Stimulated activated CD4-positive, alpha-beta T cell treated with anti-CD3 and anti-CD28 coated beads, Interleukin-2, amount 100 ng/mL, for 4 hours (primary cell): ENCODE measurements around the gene SPACA4.

Source experiments
- DNase-seq: peaks from one replicate; pipeline ENCODE4 v3.0.0-alpha.2; 2020; ENCODE audit warnings: low read depth

The SPACA4 gene

DNA sequence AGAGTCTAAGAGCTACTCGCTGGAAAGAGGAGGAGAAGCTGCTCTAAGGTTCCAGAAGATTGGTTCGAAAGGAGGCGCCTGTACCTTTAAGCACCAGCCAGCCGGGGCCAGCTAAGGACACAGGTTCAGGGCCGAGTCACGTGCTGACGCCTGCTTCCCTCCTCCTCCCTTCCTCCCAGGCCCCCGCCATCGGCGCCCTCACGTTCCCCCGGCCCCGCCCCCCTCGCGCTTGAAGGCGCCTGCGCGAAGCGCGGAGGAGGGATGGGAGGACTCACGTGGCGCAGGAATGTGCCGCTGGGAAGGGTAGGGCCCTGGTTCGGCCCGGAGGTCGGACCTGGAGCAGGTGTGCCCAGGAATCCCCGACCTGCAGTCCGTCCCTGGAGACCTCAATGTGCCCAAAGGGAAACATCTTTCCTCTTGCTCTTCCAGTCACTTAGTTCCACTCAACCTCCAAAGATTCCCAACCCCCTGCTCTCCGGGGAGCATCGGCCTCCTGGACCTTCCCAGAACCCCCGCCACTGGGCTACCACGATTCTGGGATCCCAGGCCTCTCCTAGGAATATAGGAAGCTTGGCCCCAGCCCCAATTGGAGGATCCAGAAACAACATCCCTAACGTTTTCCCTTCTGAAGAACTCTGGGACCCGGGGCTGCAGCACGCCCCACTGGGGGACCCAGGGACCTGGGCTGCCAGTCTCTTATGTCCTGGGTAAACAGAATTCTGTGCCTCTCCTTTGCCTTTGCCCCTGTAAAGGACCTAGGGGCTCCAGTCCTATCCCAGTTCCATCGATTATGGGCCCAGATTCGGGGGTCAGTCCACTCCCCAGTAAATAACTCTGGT, 28.1 kb downstream of the SPACA4 start:
- peak; percentile 90 for DNase-seq

DNA sequence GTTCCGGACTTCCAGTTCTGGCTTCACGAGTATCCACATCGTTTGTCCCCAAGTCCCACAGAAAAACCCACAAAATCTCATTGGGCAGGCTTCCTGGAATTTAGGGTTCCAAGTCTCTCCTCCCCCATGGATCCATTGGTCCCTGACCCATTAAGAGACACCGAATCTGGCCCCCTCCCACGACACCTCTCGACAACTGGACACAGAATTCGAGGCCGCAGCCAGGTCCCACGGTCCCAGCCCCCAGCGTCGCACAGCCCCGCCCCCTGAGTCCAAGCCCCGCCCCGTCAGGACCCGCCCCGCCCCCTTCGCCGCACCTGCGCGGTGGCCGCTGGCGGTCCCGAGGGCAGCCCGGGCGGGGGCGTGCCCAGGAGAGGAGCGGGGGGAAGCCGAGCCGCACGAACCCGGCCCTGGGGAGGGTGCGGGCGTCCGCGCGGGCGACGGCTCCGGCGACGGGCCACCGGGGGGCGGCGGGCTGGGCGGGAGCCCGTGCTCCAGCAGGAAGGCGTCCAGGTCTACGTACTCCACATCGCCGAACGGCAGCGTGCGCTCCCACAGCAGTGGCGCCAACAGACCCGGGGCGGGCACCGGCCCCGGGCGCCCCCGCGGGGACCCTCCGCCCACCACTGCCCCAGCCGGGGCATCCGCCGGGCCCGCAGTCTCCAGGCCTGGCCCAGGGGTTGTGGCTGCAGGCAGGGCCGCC, 28.9 kb downstream of the SPACA4 start:
- peak; percentile 68 for DNase-seq

DNA sequence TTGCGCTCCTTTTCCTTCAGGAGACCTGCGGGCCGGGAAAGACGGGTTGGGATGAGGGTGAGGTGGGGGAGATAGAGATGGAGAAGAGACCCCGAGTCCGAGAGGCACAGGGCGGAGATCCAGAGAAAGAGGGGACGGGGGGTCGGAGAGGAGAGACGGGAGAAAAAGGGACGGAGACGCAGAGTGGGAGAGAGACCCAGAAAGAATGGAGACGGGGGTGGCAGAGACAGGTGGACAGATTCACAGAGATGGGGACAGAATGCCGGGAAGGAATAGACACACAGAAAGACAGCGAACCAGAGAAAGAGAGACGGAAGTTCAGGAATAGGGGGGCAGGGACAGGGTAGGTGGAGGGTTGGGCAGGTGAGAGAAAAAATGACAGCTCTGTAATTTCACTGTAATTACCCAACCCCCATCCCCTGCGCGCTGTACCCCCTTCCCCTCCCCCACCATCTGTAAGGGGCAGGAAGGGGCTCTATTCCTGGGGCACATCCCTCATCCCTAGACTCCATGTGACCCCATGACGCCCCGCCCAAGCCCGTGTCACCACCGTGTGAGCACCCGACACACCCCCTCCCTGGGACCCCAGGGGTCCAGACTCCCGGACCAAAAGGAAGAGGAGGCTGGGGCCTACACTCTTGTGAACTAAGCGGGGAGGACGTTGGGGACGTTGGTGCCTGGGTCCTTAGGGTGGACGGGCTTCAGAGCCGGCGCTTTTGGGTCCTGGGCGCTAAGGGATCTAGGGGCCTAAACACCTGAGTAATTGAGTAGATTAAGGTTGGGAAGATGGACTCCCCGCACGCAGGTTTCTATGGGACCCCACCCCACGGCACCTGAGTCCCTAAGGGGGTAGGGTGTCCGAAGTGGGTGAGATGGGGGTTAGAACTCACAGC, 29.7 kb downstream of the SPACA4 start:
- DNase-seq = no peak

DNA sequence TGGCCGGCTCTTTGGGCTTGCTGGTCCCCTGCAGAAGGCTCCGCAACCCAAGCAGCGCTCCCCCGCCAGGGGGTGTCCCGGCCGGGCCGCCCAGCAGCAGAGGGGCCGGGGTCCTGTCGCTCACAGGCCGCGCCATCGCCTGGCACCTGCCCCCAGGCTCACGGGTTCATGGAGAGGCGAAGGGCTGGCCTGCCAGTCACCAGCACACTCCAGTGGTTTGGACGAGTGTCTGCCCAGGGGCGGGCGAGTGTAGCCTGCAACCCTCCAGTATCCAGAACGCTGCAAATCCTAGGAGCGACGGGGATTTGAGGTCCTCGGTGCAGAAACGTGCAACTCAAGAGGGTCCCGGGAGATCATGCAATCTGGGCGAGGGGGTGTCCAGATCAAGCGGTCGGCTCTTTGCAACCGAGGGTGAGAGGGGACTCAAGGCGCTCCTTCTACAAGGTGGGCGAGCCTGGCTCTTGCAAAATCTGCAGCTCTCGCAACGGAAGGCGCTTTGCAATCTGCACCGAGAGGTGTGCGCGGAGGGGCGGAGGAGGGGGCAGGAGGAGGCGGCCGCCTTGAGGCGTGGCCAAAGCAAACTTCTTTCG, 30.4 kb downstream of the SPACA4 start, which contains the start of gene DBP:
TSS of gene DBP (minus strand) at position 521 of the 590 bp plus-strand sequence. CDS start at position 136, 385 bp downstream.
- no peak for DNase-seq

DNA sequence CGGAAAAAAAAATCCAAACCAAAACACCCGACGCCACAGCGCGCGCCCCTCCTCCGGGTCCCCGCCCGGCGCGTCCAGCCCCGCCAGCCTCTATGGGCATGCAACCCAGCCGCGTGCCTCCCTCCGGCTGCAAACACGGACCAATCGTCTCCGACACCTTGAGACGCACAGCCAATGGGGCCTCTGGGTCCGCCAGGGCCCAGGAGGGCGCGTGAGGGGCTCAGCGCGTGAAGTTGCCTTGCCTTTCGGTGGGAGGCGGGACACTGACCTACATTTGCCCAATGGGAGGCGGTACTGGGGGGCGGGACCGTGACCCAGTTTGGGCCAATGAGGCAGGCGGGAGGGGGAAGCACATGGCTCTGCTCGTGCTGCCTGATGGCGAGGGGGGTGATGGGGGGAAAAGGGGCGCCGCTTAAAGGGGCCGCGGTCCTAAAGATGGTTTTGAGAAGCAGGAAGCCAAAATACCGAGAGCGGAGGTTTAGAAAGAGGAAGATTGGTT, 31.0 kb downstream of the SPACA4 start:
- DNase-seq = peak; percentile 99

DNA sequence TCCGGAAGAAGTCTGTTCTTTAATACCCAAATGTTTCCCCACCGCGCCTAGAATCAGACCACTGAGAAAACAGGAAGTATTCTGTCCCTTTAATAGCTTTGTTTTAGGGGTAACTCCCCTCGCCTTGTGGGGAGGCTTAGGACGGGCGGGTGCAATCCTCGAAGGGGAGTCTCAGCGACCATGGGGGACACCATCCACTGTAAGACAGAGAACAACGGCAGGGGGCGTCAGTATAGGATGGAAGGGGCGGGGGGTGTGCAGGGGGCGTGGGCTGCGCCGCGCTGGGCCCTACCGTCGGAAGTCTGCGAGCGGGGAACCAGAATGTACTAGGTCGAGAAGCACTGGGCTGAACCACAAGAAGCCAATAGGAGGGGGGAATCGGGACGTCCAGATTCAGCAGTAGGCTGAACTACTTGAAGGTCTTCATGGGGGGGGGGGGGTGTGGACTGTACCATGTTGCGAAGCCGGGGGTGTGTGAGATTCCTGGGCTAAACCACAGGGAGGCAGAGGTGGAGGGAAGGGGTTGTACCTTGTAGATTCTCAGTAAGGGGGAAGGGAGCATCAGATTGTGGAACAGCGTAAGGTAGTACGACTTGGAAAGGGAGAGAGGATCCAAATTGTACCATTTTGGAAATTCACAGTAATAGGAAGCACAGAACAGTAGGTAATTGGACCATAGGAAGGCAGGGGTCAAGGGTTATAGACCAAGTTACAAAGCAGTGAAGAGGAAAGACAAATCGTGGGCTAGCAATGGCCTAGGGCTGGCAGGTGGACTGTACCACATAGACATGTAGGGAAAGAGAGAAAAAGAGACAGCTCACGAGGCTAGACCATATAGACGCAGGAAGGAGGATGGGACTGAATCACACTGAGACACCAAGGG, 31.6 kb downstream of the SPACA4 start:
- peak; percentile 80 for DNase-seq

DNA sequence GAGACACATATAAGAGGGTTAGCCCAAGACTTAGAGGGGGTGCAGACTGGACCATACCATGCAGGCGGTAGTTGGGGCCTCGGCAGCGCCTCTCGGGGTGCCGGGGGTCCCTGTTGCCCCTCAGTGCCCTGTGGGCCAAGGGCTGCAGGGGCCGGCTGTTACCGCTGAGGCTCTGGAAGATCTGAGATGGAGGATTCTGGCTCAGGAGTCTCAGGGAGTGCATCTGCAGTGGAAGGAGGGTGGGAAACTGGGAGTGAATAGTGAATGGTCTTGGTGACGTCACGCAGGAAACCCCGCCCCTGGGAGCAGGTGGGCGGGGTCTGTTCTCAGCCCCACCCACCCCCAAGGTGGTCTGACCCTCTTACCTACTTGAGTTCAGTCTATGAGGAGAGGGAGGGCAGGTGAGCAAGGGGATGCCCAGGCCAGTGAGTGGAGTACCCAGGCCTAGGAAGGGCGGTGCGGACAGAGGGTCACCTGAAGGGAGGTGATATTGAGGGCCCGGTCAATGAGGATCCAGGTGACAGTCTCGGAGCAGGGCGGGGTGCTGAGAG, 32.4 kb downstream of the SPACA4 start:
- DNase-seq = no peak

DNA sequence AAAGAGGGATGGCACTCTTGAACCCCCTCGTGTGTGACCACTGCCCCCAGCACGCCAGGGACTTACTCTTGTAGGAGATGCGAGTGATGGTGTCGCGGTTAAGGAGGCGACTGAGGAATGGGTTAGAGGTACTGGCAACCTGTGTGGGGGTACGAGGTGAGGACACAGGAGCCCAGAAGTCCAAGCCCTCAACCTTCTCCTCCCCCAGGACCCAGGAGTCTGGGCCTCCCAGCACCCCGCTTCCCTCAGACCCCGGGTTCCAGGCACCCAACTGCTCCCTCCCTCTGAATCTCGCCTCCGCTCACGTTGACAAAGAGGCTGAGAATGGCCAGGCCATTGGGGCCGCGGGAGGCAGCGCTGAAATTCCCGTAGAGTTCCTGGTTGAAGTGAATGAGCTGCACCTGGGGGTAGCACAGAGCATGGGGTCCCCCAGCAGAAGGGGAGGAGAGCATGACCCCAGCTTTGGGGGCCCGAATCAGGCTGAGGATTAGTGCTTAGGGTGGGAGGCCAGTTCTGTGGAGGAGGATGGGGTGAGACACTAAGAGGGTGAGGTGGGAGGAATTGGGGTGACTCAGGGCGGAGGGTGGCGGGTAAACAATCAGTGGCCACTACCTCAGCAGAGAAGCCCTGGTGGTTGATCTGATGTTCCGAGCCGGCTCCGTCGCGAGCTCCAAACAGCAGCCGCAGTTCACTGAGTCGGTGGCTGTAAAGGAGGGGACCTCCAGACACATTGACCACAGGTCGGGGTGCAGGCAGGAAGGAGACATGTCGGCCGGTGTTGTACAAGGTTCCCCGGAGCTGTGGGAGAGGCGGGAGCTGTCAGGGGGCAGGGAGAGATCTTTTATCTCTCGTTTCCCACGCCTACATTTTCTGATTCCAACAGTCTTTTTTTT, 33.2 kb downstream of the SPACA4 start:
- no peak for DNase-seq

DNA sequence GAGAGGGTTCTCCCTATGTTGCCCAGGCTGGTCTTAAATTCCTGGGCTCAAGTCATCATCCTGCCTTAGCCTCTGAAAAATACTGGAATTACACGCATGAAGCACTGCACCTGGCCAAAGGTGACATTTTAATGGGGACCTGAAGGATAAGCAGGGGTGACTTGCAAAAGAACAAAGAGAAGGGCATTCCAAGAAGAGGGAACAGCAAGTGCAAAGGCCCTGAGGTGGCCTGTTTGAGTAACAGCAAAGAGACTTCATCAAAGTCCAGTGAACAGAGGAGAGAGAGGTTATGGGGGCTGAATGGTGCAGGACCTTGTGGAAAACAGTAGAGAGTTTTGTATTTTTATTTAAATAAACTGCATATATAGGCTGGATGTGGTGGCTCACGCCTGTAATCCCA, 35.3 kb downstream of the SPACA4 start:
- DNase-seq = no peak

DNA sequence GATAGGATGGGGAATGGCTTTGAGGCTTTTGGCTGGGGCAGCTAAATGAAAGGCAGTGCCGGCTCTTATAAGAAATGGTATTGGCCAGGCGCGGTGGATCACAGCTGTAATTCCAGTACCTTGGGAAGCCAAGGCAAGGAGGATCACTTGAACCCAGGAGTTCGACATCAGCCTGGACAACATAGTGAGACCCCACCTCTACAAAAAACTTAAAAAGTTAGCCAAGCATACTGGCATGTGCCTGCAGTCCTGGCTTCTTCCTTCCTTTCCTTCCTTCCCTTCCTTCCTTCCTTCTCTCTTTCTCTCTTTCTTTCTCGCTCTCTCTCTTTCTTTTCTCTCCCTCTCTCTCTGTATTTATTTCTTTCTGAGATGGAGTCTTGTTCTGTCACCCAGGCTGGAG, 36.3 kb downstream of the SPACA4 start:
- DNase-seq = no peak

DNA sequence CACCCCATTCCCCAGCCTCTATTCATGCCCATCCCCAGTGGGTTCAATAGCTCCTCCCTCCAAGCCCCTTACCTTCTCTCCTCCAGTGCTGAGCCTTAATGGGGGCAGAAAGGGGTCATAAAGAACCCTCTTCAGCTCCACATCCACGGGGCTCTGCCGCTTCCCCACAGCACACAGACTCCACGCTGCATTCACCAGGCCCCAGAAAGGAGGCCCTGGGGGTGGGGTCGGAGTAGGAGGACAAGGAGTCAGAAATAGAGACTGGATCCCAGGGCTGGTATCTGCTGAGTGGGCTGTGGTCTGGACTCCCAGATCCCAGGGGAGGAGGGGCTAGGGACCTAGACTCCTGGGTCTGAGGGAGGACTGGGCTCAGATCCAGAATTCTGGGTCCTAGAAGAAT, 37.8 kb downstream of the SPACA4 start:
- no peak for DNase-seq

DNA sequence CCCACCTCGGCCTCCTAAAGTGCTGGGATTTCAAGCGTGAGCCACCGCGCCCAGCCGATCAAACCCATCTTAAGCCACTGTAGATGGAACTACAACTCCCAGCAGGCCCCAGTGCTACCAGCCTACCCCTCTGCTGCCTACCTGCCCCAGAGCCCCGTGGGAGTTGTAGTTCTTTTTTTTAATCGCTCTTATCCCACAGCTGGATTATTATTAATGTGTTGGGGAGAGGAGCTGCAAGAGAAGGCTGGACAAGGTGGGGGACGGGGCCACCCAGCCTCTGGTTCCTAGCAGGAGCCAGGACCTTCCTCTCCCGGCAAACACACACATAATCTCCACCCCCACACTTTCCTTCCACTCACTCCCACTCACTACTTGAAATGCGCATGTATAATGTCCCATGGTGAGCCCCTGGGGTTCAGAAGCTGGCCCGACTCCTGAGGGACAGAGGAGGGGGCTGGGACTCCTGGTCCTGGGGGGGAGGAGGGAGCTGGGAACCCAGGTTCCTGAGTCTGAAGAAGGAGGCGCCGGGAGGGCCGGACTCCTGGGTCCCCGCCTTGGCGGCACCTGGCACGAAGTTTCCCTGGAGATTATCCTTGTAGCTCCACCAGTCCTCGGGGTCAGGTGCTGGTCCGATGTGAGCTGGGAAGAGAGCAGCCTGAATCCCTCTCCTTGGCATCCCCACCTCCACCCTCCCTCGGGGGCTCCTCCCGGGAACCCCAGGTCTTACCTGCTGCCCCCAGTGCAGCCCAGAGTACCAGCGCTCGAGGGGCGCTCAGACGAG, 38.5 kb downstream of the SPACA4 start:
- peak; percentile 61 for DNase-seq

DNA sequence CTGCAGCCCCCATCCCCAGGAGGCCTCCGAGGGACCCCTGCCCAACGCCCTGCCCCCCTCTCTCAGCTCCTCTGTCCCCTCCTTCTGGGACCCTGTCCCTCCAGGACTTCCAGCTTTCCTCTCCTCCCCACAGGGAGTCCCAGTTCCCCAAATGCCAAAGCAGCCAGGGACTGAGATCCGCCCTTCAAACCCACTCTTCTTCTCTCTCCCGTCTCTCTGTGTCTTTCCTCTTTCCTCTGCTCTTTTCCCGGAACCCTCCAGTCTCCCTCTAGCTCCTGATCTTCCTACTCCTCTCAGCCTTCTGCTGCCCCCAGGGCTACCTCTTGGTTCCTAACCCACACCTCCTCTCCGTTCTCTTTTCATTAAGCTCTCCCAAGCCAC, 39.1 kb downstream of the SPACA4 start:
- no peak for DNase-seq

DNA sequence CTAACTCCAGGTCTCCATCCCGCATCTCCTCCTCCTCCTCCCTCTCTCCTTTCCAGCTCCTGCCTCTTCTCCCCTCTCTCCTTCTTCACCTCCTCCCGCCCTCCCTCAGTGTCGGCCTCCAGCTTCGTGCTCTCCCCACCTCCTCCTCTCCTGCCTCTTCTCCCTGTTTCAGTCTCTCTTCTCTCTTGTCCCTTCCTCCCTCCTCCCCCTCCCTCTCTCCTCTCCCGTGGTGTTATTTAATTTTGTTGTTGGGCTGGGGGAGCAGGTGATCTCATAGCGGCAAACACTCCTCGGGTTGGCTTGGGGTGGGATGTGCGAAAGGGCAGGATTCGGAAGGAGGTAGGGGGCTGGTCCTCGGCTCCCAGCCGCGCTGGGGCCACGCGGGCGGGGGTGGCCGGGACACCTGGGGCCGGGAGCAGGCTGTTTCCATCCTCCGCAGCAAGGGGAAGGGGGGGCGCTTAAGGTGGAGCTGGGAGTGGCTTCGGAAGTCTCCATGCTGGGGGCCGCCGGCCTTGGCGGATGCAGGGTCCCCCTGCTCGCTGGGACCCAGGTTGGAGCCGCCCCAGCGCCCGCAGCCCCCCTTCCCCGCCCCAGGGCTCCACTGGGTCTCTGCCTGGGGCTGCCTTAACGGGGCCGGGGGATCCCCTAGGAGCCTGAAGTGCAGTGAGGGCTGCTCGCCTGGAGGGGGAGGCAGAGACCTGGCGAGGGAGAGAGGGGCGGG, 39.6 kb downstream of the SPACA4 start, which contains the start of gene CA11:
TSS of gene CA11 (minus strand) at position 187 of the 721 bp plus-strand sequence. CDS start 555 bp downstream, outside the sequence.
- peak; percentile 91 for DNase-seq

DNA sequence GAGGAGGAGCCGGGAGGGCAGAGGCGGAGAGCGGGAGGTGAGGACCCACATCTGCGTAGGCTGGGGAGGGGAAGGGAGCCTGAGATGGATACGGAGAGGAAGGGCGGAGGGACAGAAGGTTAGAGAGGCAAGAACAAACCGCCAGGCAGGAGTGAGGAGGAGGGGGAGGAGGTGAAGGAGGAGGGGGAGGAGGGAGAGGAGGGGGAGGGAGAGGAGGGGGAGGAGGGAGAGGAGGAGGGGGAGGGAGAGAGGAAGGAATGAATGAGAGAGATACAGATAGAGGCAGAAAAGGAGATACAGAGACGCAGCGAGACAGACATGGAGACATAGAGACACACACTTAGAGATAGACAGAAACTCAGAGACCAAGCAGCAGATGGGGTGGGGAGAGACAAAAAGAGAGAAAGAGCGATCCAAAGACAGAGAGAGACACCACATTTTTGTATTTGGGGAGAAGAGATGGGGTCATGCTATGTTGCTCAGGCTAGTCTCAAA, 40.2 kb downstream of the SPACA4 start:
- no peak for DNase-seq

DNA sequence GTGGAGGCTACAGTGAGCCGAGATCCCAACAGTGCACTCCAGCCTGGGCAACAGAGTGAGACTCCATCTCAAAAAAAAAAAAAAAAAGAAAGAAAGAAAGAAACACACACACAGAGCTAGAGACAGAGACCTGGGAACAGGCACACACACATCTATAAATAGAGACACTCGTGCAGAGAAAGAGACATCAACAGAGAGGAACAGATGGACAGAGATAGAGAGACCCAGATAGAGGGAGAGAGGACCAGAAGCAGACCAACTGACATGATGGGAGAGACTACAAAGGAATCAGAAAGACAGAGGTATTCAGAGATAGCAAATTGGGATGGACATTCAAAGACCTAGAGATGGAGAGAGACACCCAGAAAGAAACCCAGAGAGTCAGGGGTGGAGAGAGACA, 41.6 kb downstream of the SPACA4 start:
- DNase-seq = no peak

DNA sequence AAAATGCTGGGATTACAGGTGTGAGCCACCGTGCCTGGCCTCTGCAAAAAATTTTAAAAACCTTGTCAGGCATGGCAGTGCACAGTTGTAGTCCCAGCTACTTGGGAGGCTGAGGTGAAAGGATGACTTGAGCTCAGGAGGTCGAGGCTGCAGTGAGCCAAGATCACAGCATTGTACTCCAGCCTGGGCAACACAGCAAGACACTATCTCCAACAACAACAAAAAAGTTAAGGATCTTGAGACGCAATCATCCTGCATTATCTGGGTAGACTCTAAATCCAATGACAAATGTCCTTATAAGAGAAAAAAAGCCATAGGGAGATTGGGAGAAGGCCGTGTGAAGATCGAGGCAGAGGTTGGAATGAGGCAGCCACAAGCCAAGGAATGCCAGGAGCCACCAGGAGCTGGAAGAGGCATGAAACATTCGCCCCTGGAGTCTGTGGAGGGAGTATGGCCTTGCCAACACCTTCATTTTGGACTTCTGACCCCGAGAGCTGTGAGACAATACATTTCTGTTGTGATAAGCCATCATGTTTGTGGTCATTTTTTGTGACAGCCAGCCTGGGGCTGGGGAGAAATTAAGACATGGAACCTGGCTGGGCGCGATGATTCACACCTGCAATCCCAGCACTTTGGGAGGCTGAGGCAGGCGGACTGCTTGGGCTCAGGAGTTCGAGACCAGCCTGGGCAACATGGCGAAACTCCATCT, 44.6 kb downstream of the SPACA4 start:
- no peak for DNase-seq
